Measurements from ENCODE around the gene AKT1.

AKT1 gene

GRCh38 chr14:104786091-104786586 lies 9.4 kb downstream of the AKT1 start:
- DNase-seq (ENCODE audit: low read depth): no peak

- DNase-seq (ENCODE audit: low read depth): no peak
Observed at GRCh38 chr14:104785708-104786080, 9.9 kb downstream of the AKT1 start.

GRCh38 chr14:104784846-104785707 lies 10.5 kb downstream of the AKT1 start:
- no peak for DNase-seq (ENCODE audit: low read depth)

GRCh38 chr14:104784218-104784568 lies 11.4 kb downstream of the AKT1 start:
- no peak for DNase-seq (ENCODE audit: low read depth)

- DNase-seq (ENCODE audit: low read depth): no peak
Observed at GRCh38 chr14:104783484-104784217, 11.9 kb downstream of the AKT1 start.

- DNase-seq (ENCODE audit: low read depth): no peak
Observed at GRCh38 chr14:104782808-104783139, 12.8 kb downstream of the AKT1 start.

- no peak for DNase-seq (ENCODE audit: low read depth)
Observed at GRCh38 chr14:104782086-104782807, 13.3 kb downstream of the AKT1 start.

GRCh38 chr14:104781271-104782077 lies 14.1 kb downstream of the AKT1 start:
- DNase-seq (ENCODE audit: low read depth): no peak

GRCh38 chr14:104780513-104781030 lies 15.0 kb downstream of the AKT1 start:
- DNase-seq (ENCODE audit: low read depth): no peak

GRCh38 chr14:104779776-104780512 lies 15.6 kb downstream of the AKT1 start:
- DNase-seq (ENCODE audit: low read depth): no peak

GRCh38 chr14:104778694-104779331 lies 16.7 kb downstream of the AKT1 start:
- no peak for DNase-seq (ENCODE audit: low read depth)

GRCh38 chr14:104777808-104778249 lies 17.7 kb downstream of the AKT1 start:
- DNase-seq (ENCODE audit: low read depth): no peak

GRCh38 chr14:104776961-104777807 lies 18.4 kb downstream of the AKT1 start:
- DNase-seq (ENCODE audit: low read depth): no peak

- DNase-seq (ENCODE audit: low read depth): no peak
Observed at GRCh38 chr14:104776481-104776880, 19.1 kb downstream of the AKT1 start.

GRCh38 chr14:104775073-104775489 lies 20.5 kb downstream of the AKT1 start:
- no peak for DNase-seq (ENCODE audit: low read depth)

- DNase-seq (ENCODE audit: low read depth): no peak
Observed at GRCh38 chr14:104774453-104775072, 21.0 kb downstream of the AKT1 start.

GRCh38 chr14:104773505-104774452 lies 21.8 kb downstream of the AKT1 start:
- DNase-seq (ENCODE audit: low read depth): no peak

Measured in CMK (cell line).